Spleen (tissue), 11 donors: Measurements from ENCODE around the gene OFD1. TPM values are rescaled to one million over a fixed set of nuclear protein-coding genes. Genes with fewer than 3 reads are reported as not detected.

Source experiments
- DNase-seq: peaks from one replicate; pipeline ENCODE4 v3.0.0-alpha.2; 2020
- H3K27ac ChIP-seq, 8 donors: fragments of 200-600 bp; sonication (generic) in 7 of 8; 1 replicate in 4 of 8; 2 replicates in 4 of 8; pipeline versions ENCODE4 v1.5.0 to v1.8.0; 2016 to 2021; ENCODE audit warnings: inconsistent platforms in 4 of 8, mild to moderate bottlenecking in 4 of 8, moderate library complexity in 1 of 8
- H3K27me3 ChIP-seq, 7 donors: fragments of 200-600 bp; sonication (generic) in 6 of 7; replicated peaks in 1 of 7; 1 replicate in 4 of 7; 2 replicates in 3 of 7; pipeline versions ENCODE4 v1.5.0 to v1.8.0; 2016 to 2021; ENCODE audit warnings: inconsistent platforms in 3 of 7, mild to moderate bottlenecking in 1 of 7
- H3K36me3 ChIP-seq, 6 donors: fragments of 200-600 bp; sonication (generic) in 5 of 6; 1 replicate in 4 of 6; 2 replicates in 2 of 6; pipeline versions ENCODE4 v1.5.0 to v1.8.0; 2016 to 2021; ENCODE audit warnings: inconsistent platforms in 2 of 6
- H3K4me1 ChIP-seq, 6 donors: fragments of 200-600 bp; sonication (generic) in 5 of 6; 1 replicate in 3 of 6; 2 replicates in 3 of 6; pipeline versions ENCODE4 v1.5.0 to v1.8.0; 2016 to 2021; ENCODE audit warnings: inconsistent platforms in 3 of 6
- H3K4me3 ChIP-seq, 8 donors: fragments of 200-600 bp; sonication (generic) in 7 of 8; 1 replicate in 4 of 8; 2 replicates in 4 of 8; pipeline versions ENCODE4 v1.5.0 to v1.8.0; 2016 to 2021; ENCODE audit warnings: inconsistent platforms in 4 of 8, mild to moderate bottlenecking in 4 of 8, moderate library complexity in 2 of 8
- H3K9me3 ChIP-seq, 8 donors: fragments of 200-600 bp; sonication (generic) in 7 of 8; 1 replicate in 4 of 8; 2 replicates in 4 of 8; pipeline versions ENCODE4 v1.5.0 to v1.8.0; 2016 to 2021; ENCODE audit warnings: inconsistent platforms in 4 of 8
- CTCF ChIP-seq, 11 experiments: fragments of 200-600 bp in 7 of 11; fragments of 450-650 bp in 4 of 11; sonication (generic) in 4 of 11; IDR thresholded peaks in 8 of 11; conservative IDR thresholded peaks in 3 of 11; 1 replicate in 7 of 11; 2 replicates in 4 of 11; pipeline versions ENCODE4 v1.4.0 to v1.8.0; 2016 to 2021; ENCODE audit warnings: antibody characterized with exemption in 11 of 11, inconsistent platforms in 4 of 11, mild to moderate bottlenecking in 1 of 11
- POLR2A ChIP-seq, 3 donors: fragments of 450-650 bp; IDR thresholded peaks; one replicate each; pipeline ENCODE4 v1.5.1; 2017; ENCODE audit warnings: antibody characterized with exemption in 3 of 3, mild to moderate bottlenecking in 1 of 3
- POLR2AphosphoS5 ChIP-seq, 3 donors: sonication (generic); formaldehyde crosslinking; IDR thresholded peaks; one replicate each; pipeline ENCODE4 v1.5.1; 2017; ENCODE audit warnings: antibody characterized with exemption in 3 of 3
- WGBS, 5 donors: extraction: QIAGEN DNeasy Blood & Tissue Kit in 3 of 5; methylation state at CpG; one replicate each; pipeline versions ENCODE4 v1.1.5 to v1.1.7; 2013 to 2018; 5-methylcytosine and 5-hydroxymethylcytosine counted together
- intact Hi-C: fragments of 100-400 bp; cut with DNase I; formaldehyde crosslinking; loops from one replicate; pipeline ENCODE4 v1.15.0; 2023; ENCODE audit warnings: low total_unique reads
- polyA plus RNA-seq, 3 donors: library from polyadenylated mRNA; stranded (reverse); fragments of 200-250 nt; gene quantifications; one replicate each; pipeline ENCODE4 v1.2.1, GENCODE V29; 2013
- total RNA-seq, 7 donors: library from RNA; depleted of rRNA in 3 of 7; stranded (reverse); fragments of >200 nt in 3 of 7; fragmentation: NEBNext Ultra II Directional in 4 of 7; extraction: Animal tissue kit (Norgen Biotek cat#: 25700) in 4 of 7; gene quantifications; one replicate each; pipeline versions ENCODE4 v1.1.0 to v1.2.1, GENCODE V29; 2016 to 2021
- donor health status: healthy with polysubstance abuse.
- donor health status: DM: no; HTN: no; CAD: no; lungs with moderate emphysema.
- donor health status: DM: no; HTN: no; CAD: no.
- donor health status: Bipolar disorder and iron deficiency.
- donor health status: healthy.
- donor health status: DM: no; HTN: no; CAD: no.
- donor health status: DM: yes; HTN: yes; CAD: no.

The OFD1 gene
- total and polyA plus RNA-seq, 10 donors: 33.6 to 138 (median 50.9) TPM

DNA sequence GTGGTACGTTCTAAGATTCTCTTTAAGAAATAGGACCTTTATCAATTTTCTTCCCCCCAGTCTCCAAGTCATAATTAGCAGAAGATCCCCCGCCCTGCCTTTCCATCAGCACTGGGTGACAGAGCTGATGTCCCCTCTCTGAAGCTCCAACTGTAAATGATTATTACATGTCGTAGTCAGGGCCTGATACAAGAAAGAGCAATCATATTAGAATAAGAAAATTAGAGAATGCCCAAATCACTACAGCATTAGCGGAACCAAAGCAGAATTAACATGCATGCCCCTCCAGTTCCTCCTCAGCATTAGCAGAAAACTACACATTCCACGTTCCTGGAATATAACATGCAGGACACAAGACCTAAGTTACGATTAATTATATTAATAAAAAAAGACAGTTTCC, 81.6 kb downstream of the OFD1 start:
- WGBS, 5 donors: 78 to 95% (median 87%) methylated on average over 6 of the region's 6 CpGs
- no peak for TF ChIP-seq POLR2A (IDR thresholded peaks at IDR 0.05)
- no peak for TF ChIP-seq POLR2AphosphoS5 (IDR thresholded peaks at IDR 0.05)
- TF ChIP-seq CTCF (IDR thresholded peaks at IDR 0.05 in 8 of 11, conservative IDR thresholded peaks at IDR 0.05 in 3 of 11): no peak
- Histone ChIP-seq H3K9me3 (no peaks in the 10 kb centered on the region), H3K4me3 (no peak overlapping the region), H3K4me1 (no peaks in the 10 kb centered on the region), H3K36me3 (no peaks in the 10 kb centered on the region), H3K27me3 (peaks cover 0 to 29% (median 0%) of the 10 kb centered on the region in 7 donors), H3K27ac (no peak overlapping the region)
- intact Hi-C loops: no loop called here
- DNase-seq: no peak

DNA sequence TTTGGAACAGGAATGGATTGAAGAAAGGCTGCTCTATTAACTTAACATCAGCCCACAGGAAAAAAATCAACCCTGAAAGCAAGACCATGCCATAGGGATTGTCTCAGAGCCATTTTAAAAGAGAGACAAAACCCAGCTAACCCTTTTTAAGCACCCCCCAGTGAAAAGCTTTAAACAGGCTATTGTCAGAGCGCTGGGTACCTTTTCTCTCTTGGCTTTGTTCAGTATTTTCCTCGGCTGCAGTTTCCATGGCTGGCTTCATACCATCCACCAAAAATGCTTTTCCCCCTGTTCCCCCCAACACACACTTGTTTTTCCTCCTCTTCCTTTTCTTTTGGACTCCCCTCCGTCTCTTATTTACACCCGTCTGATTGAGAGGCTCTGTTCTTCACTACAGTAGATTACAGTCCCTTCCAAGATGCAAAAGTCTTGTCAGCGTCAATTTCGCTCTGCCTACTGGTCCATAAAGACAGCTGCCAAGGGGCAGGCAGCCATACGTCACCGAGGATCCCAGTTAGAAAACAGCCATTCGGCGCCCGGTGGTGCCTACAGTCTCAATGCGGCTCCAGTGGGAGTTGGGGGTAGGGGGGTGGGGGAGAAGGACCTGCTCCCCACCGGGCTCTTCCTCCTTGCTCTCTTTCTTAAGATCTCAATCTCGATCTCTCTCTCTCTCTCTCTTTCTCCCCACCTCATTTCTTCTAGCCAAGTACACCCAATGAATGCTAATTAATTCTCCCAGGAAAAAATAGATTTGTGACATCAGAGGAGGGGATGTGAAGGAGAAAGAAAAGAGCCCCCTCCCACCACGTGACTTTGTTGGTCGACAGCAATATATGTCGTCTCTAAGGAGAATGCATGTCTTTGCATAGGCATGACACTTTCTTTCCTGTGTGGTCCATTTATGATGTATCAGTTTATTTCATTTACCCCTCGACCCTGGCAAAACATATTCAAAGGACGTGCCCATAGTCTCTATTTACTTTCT, 82.4 kb downstream of the OFD1 start, which contains the start of gene GPM6B:
Gene GPM6B (minus strand): TSS at position 451 of the 985 bp plus-strand sequence. CDS start 189 bp downstream, at position 262.
- DNase-seq: no peak
- Histone ChIP-seq H3K9me3 (no peaks in the 10 kb centered on the region), H3K27ac (no peak within 1 kb of the TSS), H3K27me3 (peaks cover 0 to 29% (median 0%) of the 10 kb centered on the region in 7 donors), H3K4me3 (no peak within 1 kb of the TSS), H3K36me3 (no peaks in the 10 kb centered on the region), H3K4me1 (no peaks in the 10 kb centered on the region)
- TF ChIP-seq POLR2A (IDR thresholded peaks at IDR 0.05): no peak
- TF ChIP-seq CTCF (IDR thresholded peaks at IDR 0.05 in 8 of 11, conservative IDR thresholded peaks at IDR 0.05 in 3 of 11): no peak
- no peak for TF ChIP-seq POLR2AphosphoS5 (IDR thresholded peaks at IDR 0.05)
- intact Hi-C loops: no loop called here
- 38 to 76% (median 65%) methylated on average over 14 to 19 of the region's 19 CpGs for WGBS, 5 donors

Other genes with a start within 250 kb of the OFD1 start
- under 1 TPM in 2 of 7 donors, not detected in 5; 0.19 to 0.44 TPM for gene EGFL6, start 165.1 kb upstream of the OFD1 start, total RNA-seq
- gene EGFL6, start 165.1 kb upstream of the OFD1 start, polyA plus RNA-seq: under 1 TPM; 0.06 to 0.20 (median 0.15) TPM
- 10 to 100 TPM in 3 of 7 donors, 1 to 10 TPM in 4; 7.0 to 11.6 (median 8.8) TPM for gene TCEANC, start 81.6 kb upstream of the OFD1 start, total RNA-seq
- gene TCEANC, start 81.6 kb upstream of the OFD1 start, polyA plus RNA-seq: 1 to 10 TPM; 2.6 to 3.7 (median 3.5) TPM
- 10 to 100 TPM; 24.7 to 36.5 (median 30.7) TPM for gene RAB9A, start 45.6 kb upstream of the OFD1 start, total RNA-seq
- 10 to 100 TPM; 20.3 to 24.1 (median 23.1) TPM for gene RAB9A, start 45.6 kb upstream of the OFD1 start, polyA plus RNA-seq
- 10 to 100 TPM; 21.2 to 29.5 (median 23.8) TPM for gene TRAPPC2, start 128 bp upstream of the OFD1 start, total RNA-seq
- gene TRAPPC2, start 128 bp upstream of the OFD1 start, polyA plus RNA-seq: 10 to 100 TPM; 10.8 to 12.0 (median 11.2) TPM
- 10 to 100 TPM in 6 of 7 donors, 1 to 10 TPM in 1; 6.3 to 67.1 (median 30.0) TPM for gene GPM6B, start 82.3 kb downstream of the OFD1 start, total RNA-seq
- gene GPM6B, start 82.3 kb downstream of the OFD1 start, polyA plus RNA-seq: 1 to 10 TPM; 2.0 to 7.9 (median 3.6) TPM